IMR-90 (cell line): ENCODE measurements around the gene SETSIP. TPM values are rescaled to one million over a fixed set of nuclear protein-coding genes. Genes with fewer than 3 reads are reported as not detected.

ENCODE experiments used
- ATAC-seq: fragments of 200-7000 bp; cut with Tn5 transposase; 2 replicates; pipeline ENCODE4 v1.9.1; 2020; ENCODE audit warnings: low read depth, mild to moderate bottlenecking, moderate library complexity
- BruUV-seq: library from RNA; stranded (reverse); fragments of 400-500 nt; replicated peaks from 2 replicates; lab custom pipeline; 2021; lab: Mats Ljungman, UMichigan
- CTCF ChIA-PET: fragments of 300-600 bp; formaldehyde crosslinking; extraction: SDS; loops from one replicate; lab custom pipeline; 2021; ENCODE audit warnings: antibody characterized with exemption; lab: Yijun Ruan, JAX
- POLR2A ChIA-PET: fragments of 300-600 bp; sonication (Branson Sonifier 250); formaldehyde crosslinking; loops from one replicate; lab custom pipeline; 2022; ENCODE audit warnings: antibody characterized with exemption; ENCODE audit not compliant: unreplicated experiment; lab: Charles Lee
- DNase-seq: peaks from one replicate; pipeline ENCODE4 v3.0.0; 2013
- H2AFZ ChIP-seq: replicated peaks from 2 replicates; pipeline ENCODE3; 2013; ENCODE audit warnings: low read length, mild to moderate bottlenecking; ENCODE audit not compliant: poor library complexity
- H2AK5ac ChIP-seq: 2 replicates; pipeline ENCODE4 v1.6.1; 2013; ENCODE audit warnings: low read depth, low read length, inconsistent platforms
- H2AK9ac ChIP-seq: replicated peaks from 2 replicates; pipeline ENCODE3; 2013; ENCODE audit warnings: mild to moderate bottlenecking, low read depth, low read length, moderate library complexity; ENCODE audit not compliant: poor library complexity
- H2BK120ac ChIP-seq: 2 replicates; pipeline ENCODE4 v1.6.1; 2013; ENCODE audit warnings: low read depth, low read length, inconsistent platforms
- H2BK15ac ChIP-seq: 3 replicates; pipeline ENCODE4 v1.6.1; 2013; ENCODE audit warnings: low read depth, low read length, inconsistent platforms
- H2BK20ac ChIP-seq: 2 replicates; pipeline ENCODE4 v1.6.1; 2013; ENCODE audit warnings: low read depth, mild to moderate bottlenecking, inconsistent platforms, low read length, moderate library complexity
- H2BK5ac ChIP-seq: 2 replicates; pipeline ENCODE4 v1.6.1; 2013; ENCODE audit warnings: mild to moderate bottlenecking, low read depth, low read length, inconsistent platforms; ENCODE audit not compliant: poor library complexity, severe bottlenecking
- H3K14ac ChIP-seq: replicated peaks from 2 replicates; pipeline ENCODE4 v1.6.1; 2013; ENCODE audit warnings: low read depth, low read length, inconsistent platforms
- H3K18ac ChIP-seq: 2 replicates; pipeline ENCODE4 v1.6.1; 2013; ENCODE audit warnings: low read depth, low read length, control low read depth
- H3K23ac ChIP-seq: 2 replicates; pipeline ENCODE4 v1.6.1; 2013; ENCODE audit warnings: low read depth, low read length, inconsistent platforms
- H3K27ac ChIP-seq: 2 replicates; pipeline ENCODE4 v1.5.1; 2013; ENCODE audit warnings: mild to moderate bottlenecking, control low read depth, low read length; ENCODE audit not compliant: insufficient read depth
- H3K27me3 ChIP-seq: 2 replicates; pipeline ENCODE4 v1.6.1; 2013; ENCODE audit warnings: low read length; ENCODE audit not compliant: control insufficient read depth, insufficient read depth
- H3K36me3 ChIP-seq: 2 replicates; pipeline ENCODE4 v1.6.1; 2013; ENCODE audit warnings: low read length, mixed read lengths; ENCODE audit not compliant: control insufficient read depth, insufficient read depth
- H3K4ac ChIP-seq: 2 replicates; pipeline ENCODE4 v1.6.1; 2013; ENCODE audit warnings: low read depth, low read length, inconsistent platforms
- H3K4me1 ChIP-seq: 2 replicates; pipeline ENCODE4 v1.6.1; 2013; ENCODE audit warnings: low read length, mixed read lengths; ENCODE audit not compliant: control insufficient read depth, insufficient read depth
- H3K4me2 ChIP-seq: 2 replicates; pipeline ENCODE4 v1.6.1; 2013; ENCODE audit warnings: low read depth, mild to moderate bottlenecking, control low read depth, low read length, moderate library complexity
- H3K4me3 ChIP-seq: 2 replicates; pipeline ENCODE4 v1.5.1; 2013; ENCODE audit warnings: low read depth, mild to moderate bottlenecking, control low read depth, low read length, moderate library complexity; ENCODE audit not compliant: insufficient read depth
- H3K56ac ChIP-seq: 2 replicates; pipeline ENCODE4 v1.6.1; 2013; ENCODE audit warnings: low read length, inconsistent platforms; ENCODE audit not compliant: insufficient read depth; ENCODE audit errors: extremely low read depth
- H3K79me1 ChIP-seq, 2 experiments: 2 replicates each; pipeline ENCODE4 v1.6.1; 2013; ENCODE audit warnings: low read length in 2 of 2, inconsistent platforms in 1 of 2, low read depth in 1 of 2
- H3K9ac ChIP-seq: 2 replicates; pipeline ENCODE4 v1.6.1; 2013; ENCODE audit warnings: low read depth, low read length, control low read depth
- H3K9me1 ChIP-seq: 2 replicates; pipeline ENCODE4 v1.6.1; 2013; ENCODE audit warnings: low read length, inconsistent platforms; ENCODE audit not compliant: insufficient read depth
- H3K9me3 ChIP-seq: 2 replicates; pipeline ENCODE4 v1.6.1; 2013; ENCODE audit warnings: low read length; ENCODE audit not compliant: control insufficient read depth, insufficient read depth
- H4K20me1 ChIP-seq: 2 replicates; pipeline ENCODE4 v1.6.1; 2013; ENCODE audit warnings: low read length, inconsistent platforms; ENCODE audit not compliant: insufficient read depth
- H4K5ac ChIP-seq: 2 replicates; pipeline ENCODE4 v1.6.1; 2013; ENCODE audit warnings: mild to moderate bottlenecking, low read depth, low read length, control low read depth
- H4K8ac ChIP-seq, 2 experiments: 2 replicates each; pipeline ENCODE4 v1.6.1; 2013; ENCODE audit warnings: low read depth in 2 of 2, low read length in 2 of 2, control low read depth in 1 of 2, inconsistent platforms in 1 of 2
- H4K91ac ChIP-seq: 2 replicates; pipeline ENCODE4 v1.6.1; 2013; ENCODE audit warnings: low read depth, low read length, inconsistent platforms; ENCODE audit not compliant: insufficient read depth
- BHLHE40 ChIP-seq: fragments of 150-350 bp; IDR thresholded peaks from 2 replicates; pipeline ENCODE4 v1.6.1; 2016; ENCODE audit warnings: mild to moderate bottlenecking, low read depth, low read length
- CEBPB ChIP-seq: IDR thresholded peaks from 2 replicates; pipeline ENCODE4 v1.6.1; 2012; ENCODE audit warnings: low read depth, low read length, improper control_type of control experiment
- CHD1 ChIP-seq: IDR thresholded peaks from 2 replicates; pipeline ENCODE4 v1.6.1; 2012; ENCODE audit warnings: low read depth, low read length, improper control_type of control experiment
- FOS ChIP-seq: fragments of 150-350 bp; IDR thresholded peaks from 2 replicates; pipeline ENCODE4 v1.6.1; 2016; ENCODE audit warnings: low read depth, low read length
- MAFK ChIP-seq: IDR thresholded peaks from 2 replicates; pipeline ENCODE4 v1.6.1; 2012; ENCODE audit warnings: low read depth, low read length, improper control_type of control experiment
- MAZ ChIP-seq: IDR thresholded peaks from 2 replicates; pipeline ENCODE4 v1.6.1; 2012; ENCODE audit warnings: low read depth, mild to moderate bottlenecking, low read length, improper control_type of control experiment, moderate library complexity, borderline replicate concordance
- MXI1 ChIP-seq: IDR thresholded peaks from 2 replicates; pipeline ENCODE4 v1.6.1; 2012; ENCODE audit warnings: low read depth, mild to moderate bottlenecking, low read length, moderate library complexity, borderline replicate concordance
- NFE2L2 ChIP-seq: fragments of 150-350 bp; IDR thresholded peaks from 2 replicates; pipeline ENCODE4 v1.6.1; 2016; ENCODE audit warnings: low read depth, mild to moderate bottlenecking, low read length
- POLR2A ChIP-seq: IDR thresholded peaks from 2 replicates; pipeline ENCODE4 v1.6.1; 2012; ENCODE audit warnings: mild to moderate bottlenecking, low read depth, low read length
- RAD21 ChIP-seq: IDR thresholded peaks from 2 replicates; pipeline ENCODE4 v1.6.1; 2012; ENCODE audit warnings: low read length, improper control_type of control experiment
- RCOR1 ChIP-seq: IDR thresholded peaks from 2 replicates; pipeline ENCODE4 v1.6.1; 2012; ENCODE audit warnings: mild to moderate bottlenecking, low read length, improper control_type of control experiment; ENCODE audit not compliant: insufficient replicate concordance
- RFX5 ChIP-seq: IDR thresholded peaks from 2 replicates; pipeline ENCODE4 v1.8.0; 2012; ENCODE audit warnings: low read depth, mild to moderate bottlenecking, low read length, moderate library complexity
- SMC3 ChIP-seq: fragments of 150-350 bp; IDR thresholded peaks from 2 replicates; pipeline ENCODE4 v1.6.1; 2016; ENCODE audit warnings: low read depth, mild to moderate bottlenecking, antibody characterized with exemption, low read length, moderate library complexity
- WGBS, 2 experiments: methylation state at CpG; one replicate each; pipeline versions ENCODE4 v1.1.5 to v1.1.7; 2013; ENCODE audit warnings: missing lambda C conversion rate in 2 of 2; ENCODE audit not compliant: insufficient read length in 1 of 2; ENCODE audit errors: extremely low coverage in 2 of 2; 5-methylcytosine and 5-hydroxymethylcytosine counted together
- dilution Hi-C: fragments of 300-500 bp; cut with HindIII; formaldehyde crosslinking; loops from one replicate; pipeline ENCODE4 v1.14.3; 2018; ENCODE audit warnings: low sequenced_read_pairs; ENCODE audit not compliant: unreplicated experiment
- in situ Hi-C: fragments of 300-500 bp; cut with MboI; formaldehyde crosslinking; loops from 3 replicates; pipeline ENCODE4 v1.14.3; 2019; ENCODE audit warnings: low sequenced_read_pairs, inconsistent platforms, mixed read lengths
- intact Hi-C: fragments of 100-400 bp; cut with micrococcal nuclease; formaldehyde crosslinking; loops from 2 replicates; pipeline ENCODE4 v1.10.0; 2022
- polyA plus RNA-seq, 3 experiments: library from polyadenylated mRNA; depleted of rRNA; stranded (reverse); fragments of >200 nt; gene quantifications; 2 replicates each; pipeline ENCODE4 v1.2.3, GENCODE V29; 2012; ENCODE audit warnings: low replicate concordance in 1 of 3
- total RNA-seq: library from RNA; depleted of rRNA; stranded (reverse); fragments of >200 nt; gene quantifications from 2 replicates; pipeline ENCODE4 v1.2.3, GENCODE V29; 2012
- TF ChIP-seq, protein P1 (sequence below): fragments of 150-350 bp; IDR thresholded peaks from 2 replicates; pipeline ENCODE4 v1.6.1; 2017; ENCODE audit warnings: mild to moderate bottlenecking, antibody characterized with exemption, low read length, low read depth

SETSIP gene
- total and polyA plus RNA-seq, 2 of the 4 experiments (the other 2 are of a cell fraction) = not detected

GRCh38 chr1:92066321-92066720, 8.9 kb downstream of the SETSIP start:
- 90% methylated on average over 6 of the region's 8 CpGs; no CpG with 5 or more reads in 1 of the 2 experiments for WGBS, 2 experiments
- Histone ChIP-seq H3K4ac (no peak overlapping the region), H3K79me1 (no peaks in the 10 kb centered on the region), H4K5ac (no peak overlapping the region), H3K9ac (no peak overlapping the region), H3K14ac (no peak overlapping the region), H2BK15ac (no peak overlapping the region), H3K18ac (no peak overlapping the region), H2BK20ac (no peak overlapping the region), H3K9me3 (no peaks in the 10 kb centered on the region), H4K91ac (no peak overlapping the region), H3K23ac (no peak overlapping the region), H2AFZ (no peak overlapping the region), H4K8ac (no peak overlapping the region), H3K4me2 (no peak overlapping the region), H2AK5ac (no peak overlapping the region), H3K4me1 (no peaks in the 10 kb centered on the region), H3K4me3 (no peak overlapping the region), H3K56ac (no peak overlapping the region), H3K36me3 (no peaks in the 10 kb centered on the region), H3K27ac (no peak overlapping the region), H2BK120ac (no peak overlapping the region), H4K20me1 (no peaks in the 10 kb centered on the region), H3K9me1 (no peaks in the 10 kb centered on the region), H3K27me3 (no peaks in the 10 kb centered on the region), H2AK9ac (no peak overlapping the region), H2BK5ac (no peak overlapping the region)
- POLR2A ChIA-PET = no interaction called here
- no TSS peak for BruUV-seq
- dilution Hi-C loops (no loop called here), intact Hi-C loops (no loop called here), in situ Hi-C loops (no loop called here)
- DNase-seq = no peak
- CTCF ChIA-PET = no interaction called here
- no peak for TF ChIP-seq MAFK
- TF ChIP-seq RAD21 = no peak
- TF ChIP-seq BHLHE40 = no peak
- TF ChIP-seq FOS = no peak
- TF ChIP-seq SMC3 = no peak
- TF ChIP-seq CEBPB = no peak
- no peak for TF ChIP-seq RFX5
- no peak for TF ChIP-seq NFE2L2
- no peak for TF ChIP-seq CHD1
- no peak for TF ChIP-seq MAZ
- TF ChIP-seq RCOR1 = no peak
- TF ChIP-seq MXI1 = no peak
- no peak for TF ChIP-seq POLR2A
- TF ChIP-seq, protein P1, sequence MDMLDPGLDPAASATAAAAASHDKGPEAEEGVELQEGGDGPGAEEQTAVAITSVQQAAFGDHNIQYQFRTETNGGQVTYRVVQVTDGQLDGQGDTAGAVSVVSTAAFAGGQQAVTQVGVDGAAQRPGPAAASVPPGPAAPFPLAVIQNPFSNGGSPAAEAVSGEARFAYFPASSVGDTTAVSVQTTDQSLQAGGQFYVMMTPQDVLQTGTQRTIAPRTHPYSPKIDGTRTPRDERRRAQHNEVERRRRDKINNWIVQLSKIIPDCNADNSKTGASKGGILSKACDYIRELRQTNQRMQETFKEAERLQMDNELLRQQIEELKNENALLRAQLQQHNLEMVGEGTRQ = no peak
- no peak for ATAC-seq
